GM23338 (cell line): ENCODE measurements around the gene ZNF775. TPM values are rescaled to one million over a fixed set of nuclear protein-coding genes. Genes with fewer than 3 reads are reported as not detected.

Source experiments
- ATAC-seq: fragments of 200-7000 bp; cut with Tn5 transposase; 3 replicates; pipeline ENCODE4 v1.9.1; 2020
- DNase-seq: peaks from one replicate; pipeline ENCODE4 v3.0.0-alpha.2; 2015; ENCODE audit warnings: low spot score
- H2AFZ ChIP-seq: fragments of 200-600 bp; sonication (generic); 2 replicates; pipeline ENCODE4 v1.8.0; 2016; ENCODE audit warnings: antibody characterized with exemption, mild to moderate bottlenecking, moderate library complexity
- H3F3A ChIP-seq: fragments of 200-600 bp; sonication (generic); replicated peaks from 2 replicates; pipeline ENCODE4 v1.8.0; 2017; ENCODE audit warnings: antibody characterized with exemption, mixed run types, low read depth
- H3K27ac ChIP-seq: fragments of 200-600 bp; sonication (generic); 2 replicates; pipeline ENCODE4 v1.6.1; 2016; ENCODE audit warnings: low read depth
- H3K27me3 ChIP-seq: fragments of 200-600 bp; sonication (generic); 2 replicates; pipeline ENCODE4 v1.8.0; 2016; ENCODE audit warnings: mild to moderate bottlenecking, mixed run types, moderate library complexity; ENCODE audit not compliant: insufficient read depth
- H3K36me3 ChIP-seq: fragments of 200-600 bp; sonication (generic); 2 replicates; pipeline ENCODE4 v1.8.0; 2016; ENCODE audit warnings: mild to moderate bottlenecking; ENCODE audit not compliant: insufficient read depth
- H3K4me1 ChIP-seq: fragments of 200-600 bp; sonication (generic); 2 replicates; pipeline ENCODE4 v1.8.0; 2016; ENCODE audit warnings: mild to moderate bottlenecking, moderate library complexity; ENCODE audit not compliant: insufficient read depth
- H3K4me2 ChIP-seq: fragments of 200-600 bp; sonication (generic); 2 replicates; pipeline ENCODE4 v1.7.1; 2017; ENCODE audit warnings: mixed run types
- H3K4me3 ChIP-seq: fragments of 200-600 bp; sonication (generic); 2 replicates; pipeline ENCODE4 v1.6.1; 2016; ENCODE audit warnings: mixed run types
- H3K79me2 ChIP-seq: fragments of 200-600 bp; sonication (generic); replicated peaks from 2 replicates; pipeline ENCODE4 v1.8.0; 2017; ENCODE audit warnings: mild to moderate bottlenecking; ENCODE audit not compliant: insufficient read depth
- H3K9me2 ChIP-seq: fragments of 200-600 bp; sonication (generic); 2 replicates; pipeline ENCODE4 v1.8.0; 2017; ENCODE audit not compliant: insufficient read depth
- H4K20me1 ChIP-seq: fragments of 200-600 bp; sonication (generic); replicated peaks from 2 replicates; pipeline ENCODE4 v1.8.0; 2017; ENCODE audit warnings: mild to moderate bottlenecking; ENCODE audit not compliant: insufficient read depth
- H3K27ac Mint-ChIP-seq: 2 replicates; pipeline ENCODE4 v1.8.0; 2020; ENCODE audit warnings: inconsistent platforms, mild to moderate bottlenecking, moderate library complexity, mixed read lengths
- H3K27me3 Mint-ChIP-seq: 3 replicates; pipeline ENCODE4 v1.8.0; 2022; ENCODE audit warnings: low read depth, mild to moderate bottlenecking, moderate library complexity, mixed read lengths, inconsistent platforms; ENCODE audit not compliant: insufficient read depth, poor library complexity
- H3K36me3 Mint-ChIP-seq: 3 replicates; pipeline ENCODE4 v1.8.0; 2021; ENCODE audit warnings: low read depth, mild to moderate bottlenecking, inconsistent platforms, moderate library complexity, mixed read lengths
- H3K4me1 Mint-ChIP-seq: 3 replicates; pipeline ENCODE4 v1.8.0; 2020; ENCODE audit warnings: mild to moderate bottlenecking, inconsistent platforms, mixed read lengths
- H3K4me3 Mint-ChIP-seq: 3 replicates; pipeline ENCODE4 v1.8.0; 2021; ENCODE audit warnings: moderate library complexity, mild to moderate bottlenecking, inconsistent platforms, mixed read lengths
- H3K9me3 Mint-ChIP-seq: 3 replicates; pipeline ENCODE4 v1.8.0; 2020; ENCODE audit warnings: moderate library complexity, mild to moderate bottlenecking, inconsistent platforms, mixed read lengths
- CTCF ChIP-seq, 2 experiments: fragments of 200-600 bp in 1 of 2; sonication (generic) in 1 of 2; conservative IDR thresholded peaks; 2 replicates each; pipeline versions ENCODE4 v1.5.1 to v1.6.1; 2016 to 2017; ENCODE audit warnings: antibody characterized with exemption in 2 of 2, low read depth in 2 of 2, mild to moderate bottlenecking in 2 of 2, moderate library complexity in 1 of 2
- ETS1 ChIP-seq: IDR thresholded peaks from 2 replicates; pipeline ENCODE4 v1.6.1; 2016; ENCODE audit warnings: antibody characterized with exemption
- EZH2phosphoT487 ChIP-seq: fragments of 200-600 bp; sonication (generic); IDR thresholded peaks from one replicate; pipeline ENCODE4 v1.8.1; 2018; ENCODE audit warnings: antibody characterized with exemption; ENCODE audit not compliant: unreplicated experiment
- NANOG ChIP-seq: IDR thresholded peaks from 2 replicates; pipeline ENCODE4 v1.6.1; 2016; ENCODE audit warnings: antibody characterized with exemption, borderline replicate concordance
- POLR2AphosphoS5 ChIP-seq: IDR thresholded peaks from 2 replicates; pipeline ENCODE4 v1.6.1; 2016; ENCODE audit warnings: antibody characterized with exemption, low read depth
- REST ChIP-seq: IDR thresholded peaks from one replicate; pipeline ENCODE4 v1.6.1; 2018; ENCODE audit warnings: antibody characterized with exemption; ENCODE audit not compliant: unreplicated experiment
- ZNF114 ChIP-seq: fragments of 250-450 bp; sonication (Bioruptor Pico); IDR thresholded peaks from 2 replicates; pipeline ENCODE4 v1.5.0; 2020; ENCODE audit warnings: mild to moderate bottlenecking, moderate library complexity
- ZNF331 ChIP-seq: fragments of 250-450 bp; sonication (Bioruptor Pico); IDR thresholded peaks from 2 replicates; pipeline ENCODE4 v1.5.0; 2020; ENCODE audit warnings: low read depth, mild to moderate bottlenecking, moderate library complexity
- polyA plus RNA-seq: library from polyadenylated mRNA; unstranded; fragments of >200 nt; fragmentation: Nextera tagmentation; extraction: Ambion mirVana; gene quantifications from 2 replicates; pipeline ENCODE4 v1.2.1, GENCODE V29; 2016
- total RNA-seq: library from RNA; depleted of rRNA; stranded (reverse); fragments of >200 nt; shearing (Covaris generic); gene quantifications from 2 replicates; pipeline ENCODE4 v1.2.3, GENCODE V29; 2014

Gene ZNF775
- total and polyA plus RNA-seq, 2 experiments from 2014 or later: 4.5 to 38.2 TPM

GRCh38 chr7:150371131-150371995 is 7.8 kb upstream of the ZNF775 start:
- DNase-seq (no peak), ATAC-seq (no peak)
- Histone ChIP-seq H3K4me2 (peak overlapping the region; percentile 96; the same call in 1 of the 2 replicates), H3K4me3 (no peak overlapping the region), H3K9me2 (no peaks in the 10 kb centered on the region), H3K36me3 (0 out of 2 replicates have a peak, but pooled peaks cover 3% of the 10 kb centered on the region), H2AFZ (no peak overlapping the region), H3K4me1 (peaks cover 46% of the 10 kb centered on the region), H3F3A (peaks cover 26% of the 10 kb centered on the region), H3K27ac (peak overlapping the region; percentile 96), H3K79me2 (peaks cover 47% of the 10 kb centered on the region), H4K20me1 (peaks cover 5% of the 10 kb centered on the region), H3K27me3 (no peaks in the 10 kb centered on the region)
- no peaks in the 10 kb centered on the region for H3K9me3 Mint-ChIP-seq
- peaks cover 30% of the 10 kb centered on the region for H3K27me3 Mint-ChIP-seq
- peaks cover 58% of the 10 kb centered on the region for H3K36me3 Mint-ChIP-seq
- H3K4me3 Mint-ChIP-seq: no peak overlapping the region
- H3K4me1 Mint-ChIP-seq: peaks cover 58% of the 10 kb centered on the region
- H3K27ac Mint-ChIP-seq: peak overlapping the region; percentile 100; the same call in 1 of the 2 replicates
- TF ChIP-seq NANOG (no peak), ETS1 (no peak), REST (no peak), CTCF (conservative IDR thresholded peaks at IDR 0.05; ENCODE audit: low read depth in 2 of 2) (no peak), POLR2AphosphoS5 (no peak), EZH2phosphoT487 (no peak), ZNF114 (CRISPR knock-in tag) (no peak), ZNF331 (CRISPR knock-in tag) (no peak)
